OCI-LY7 (cell line): ENCODE results near the gene DNAH14. TPM values are rescaled to one million over a fixed set of nuclear protein-coding genes. Genes with fewer than 3 reads are reported as not detected.

Experiments used
- BruUV-seq: library from RNA; stranded (reverse); fragments of 400-500 nt; replicated peaks from 2 replicates; lab custom pipeline; 2021; lab: Mats Ljungman, UMichigan
- CTCF ChIA-PET: fragments of 300-600 bp; sonication (Branson Sonifier 250); formaldehyde crosslinking; loops from one replicate; lab custom pipeline; 2022; ENCODE audit warnings: antibody characterized with exemption; ENCODE audit not compliant: unreplicated experiment; lab: Charles Lee
- POLR2A ChIA-PET: fragments of 300-600 bp; sonication (Branson Sonifier 250); formaldehyde crosslinking; loops from one replicate; lab custom pipeline; 2022; ENCODE audit warnings: antibody characterized with exemption; lab: Charles Lee
- DNase-seq: peaks from one replicate; pipeline ENCODE4 v3.0.0-alpha.2; 2015; ENCODE audit warnings: low spot score
- H2AFZ ChIP-seq: fragments of 200-600 bp; sonication (generic), shearing (Covaris generic); 2 replicates; pipeline ENCODE4 v1.6.1; 2014; ENCODE audit warnings: mild to moderate bottlenecking, antibody characterized with exemption, low read length, moderate library complexity
- H3K27ac ChIP-seq: fragments of 200-600 bp; sonication (generic); 2 replicates; pipeline ENCODE4 v1.5.1; 2014; ENCODE audit warnings: mixed run types, low read depth, mild to moderate bottlenecking, moderate library complexity, low read length, inconsistent platforms; ENCODE audit not compliant: poor library complexity, severe bottlenecking
- H3K36me3 ChIP-seq: fragments of 200-600 bp; sonication (generic); 2 replicates; pipeline ENCODE4 v1.6.1; 2014; ENCODE audit warnings: mild to moderate bottlenecking, antibody characterized with exemption, low read length, moderate library complexity, mixed read lengths; ENCODE audit not compliant: insufficient read depth
- H3K4me1 ChIP-seq: fragments of 200-600 bp; sonication (generic); 2 replicates; pipeline ENCODE4 v1.5.1; 2014; ENCODE audit warnings: mild to moderate bottlenecking, low read length; ENCODE audit not compliant: insufficient read depth, poor library complexity, severe bottlenecking
- H3K4me2 ChIP-seq: fragments of 200-600 bp; sonication (generic); 2 replicates; pipeline ENCODE4 v1.6.1; 2014; ENCODE audit warnings: mild to moderate bottlenecking, low read length
- H3K4me3 ChIP-seq: fragments of 200-600 bp; sonication (generic); 2 replicates; pipeline ENCODE4 v1.5.1; 2014; ENCODE audit warnings: mild to moderate bottlenecking, low read depth, low read length; ENCODE audit not compliant: poor library complexity, severe bottlenecking
- H3K79me2 ChIP-seq: fragments of 200-600 bp; sonication (generic); 2 replicates; pipeline ENCODE4 v1.6.1; 2016; ENCODE audit warnings: low read depth, mild to moderate bottlenecking, low read length, moderate library complexity, mixed read lengths; ENCODE audit not compliant: insufficient read depth
- H3K9me2 ChIP-seq: fragments of 200-600 bp; sonication (generic); 2 replicates; pipeline ENCODE4 v1.6.1; 2016; ENCODE audit warnings: mild to moderate bottlenecking, low read length, mixed read lengths; ENCODE audit not compliant: insufficient read depth
- H3K9me3 ChIP-seq: fragments of 200-600 bp; sonication (generic); 2 replicates; pipeline ENCODE4 v1.6.1; 2014; ENCODE audit warnings: mild to moderate bottlenecking, mixed run types, low read length, mixed read lengths
- H4K20me1 ChIP-seq: fragments of 200-600 bp; sonication (generic); 2 replicates; pipeline ENCODE4 v1.6.1; 2014; ENCODE audit warnings: mild to moderate bottlenecking, antibody characterized with exemption, low read length, moderate library complexity, mixed read lengths; ENCODE audit not compliant: insufficient read depth
- EZH2phosphoT487 ChIP-seq: fragments of 200-600 bp; sonication (generic); IDR thresholded peaks from 2 replicates; pipeline ENCODE4 v1.6.1; 2018; ENCODE audit warnings: low read depth, borderline replicate concordance, mild to moderate bottlenecking, mixed run types, antibody characterized with exemption, low read length, moderate library complexity, mixed read lengths
- intact Hi-C: fragments of 100-400 bp; cut with micrococcal nuclease; formaldehyde crosslinking; loops from one replicate; pipeline ENCODE4 v1.10.0; 2022; ENCODE audit not compliant: unreplicated experiment
- total RNA-seq, 2 experiments: library from RNA; depleted of rRNA in 1 of 2; stranded (reverse); fragments of >200 nt in 1 of 2; shearing (Covaris generic) in 1 of 2; gene quantifications; 2 replicates each; pipeline ENCODE4 v1.2.3, GENCODE V29; 2014 to 2022
- TF ChIP-seq, protein P1 (sequence below): fragments of 200-600 bp; sonication (generic); conservative IDR thresholded peaks from 2 replicates; pipeline ENCODE4 v1.5.1; 2014; ENCODE audit warnings: mild to moderate bottlenecking, antibody characterized with exemption, low read length, moderate library complexity, mixed read lengths

DNAH14 gene
- total RNA-seq, 2 experiments from 2014 or later: not detected

DNA sequence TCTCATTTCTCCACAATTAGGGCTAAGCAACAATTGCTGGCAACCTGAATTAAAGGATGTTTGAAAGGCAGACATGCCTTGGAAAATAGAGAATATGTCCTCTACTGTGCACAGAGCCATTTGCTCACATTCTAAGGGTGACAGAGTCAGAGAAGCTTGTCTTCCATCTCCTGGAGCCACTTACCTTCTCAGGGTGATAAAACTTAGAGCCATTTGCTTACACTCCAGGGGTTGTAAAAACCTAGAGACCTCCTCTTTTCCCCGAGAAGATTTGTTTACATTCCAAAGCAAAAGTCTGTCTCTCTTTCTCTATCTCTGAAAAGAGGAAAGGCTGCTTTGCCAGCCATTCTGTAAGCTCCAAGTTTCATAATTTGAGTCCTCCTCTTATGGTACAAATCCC is 437.1 kb downstream of the DNAH14 start:
- no TSS peak for BruUV-seq
- no peaks in the 10 kb centered on the region for H3K36me3 ChIP-seq
- no peaks in the 10 kb centered on the region for H4K20me1 ChIP-seq
- no peaks in the 10 kb centered on the region for H3K4me1 ChIP-seq
- no peaks in the 10 kb centered on the region for H3K9me3 ChIP-seq
- TF ChIP-seq, protein P1, sequence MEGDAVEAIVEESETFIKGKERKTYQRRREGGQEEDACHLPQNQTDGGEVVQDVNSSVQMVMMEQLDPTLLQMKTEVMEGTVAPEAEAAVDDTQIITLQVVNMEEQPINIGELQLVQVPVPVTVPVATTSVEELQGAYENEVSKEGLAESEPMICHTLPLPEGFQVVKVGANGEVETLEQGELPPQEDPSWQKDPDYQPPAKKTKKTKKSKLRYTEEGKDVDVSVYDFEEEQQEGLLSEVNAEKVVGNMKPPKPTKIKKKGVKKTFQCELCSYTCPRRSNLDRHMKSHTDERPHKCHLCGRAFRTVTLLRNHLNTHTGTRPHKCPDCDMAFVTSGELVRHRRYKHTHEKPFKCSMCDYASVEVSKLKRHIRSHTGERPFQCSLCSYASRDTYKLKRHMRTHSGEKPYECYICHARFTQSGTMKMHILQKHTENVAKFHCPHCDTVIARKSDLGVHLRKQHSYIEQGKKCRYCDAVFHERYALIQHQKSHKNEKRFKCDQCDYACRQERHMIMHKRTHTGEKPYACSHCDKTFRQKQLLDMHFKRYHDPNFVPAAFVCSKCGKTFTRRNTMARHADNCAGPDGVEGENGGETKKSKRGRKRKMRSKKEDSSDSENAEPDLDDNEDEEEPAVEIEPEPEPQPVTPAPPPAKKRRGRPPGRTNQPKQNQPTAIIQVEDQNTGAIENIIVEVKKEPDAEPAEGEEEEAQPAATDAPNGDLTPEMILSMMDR: no peak
- no peak for TF ChIP-seq EZH2phosphoT487
- H3K79me2 ChIP-seq: no peaks in the 10 kb centered on the region
- H3K4me2 ChIP-seq: no peak overlapping the region
- intact Hi-C loops: no loop called here
- ChIA-PET CTCF (no interaction called here), POLR2A (no interaction called here)
- H2AFZ ChIP-seq: no peak overlapping the region
- H3K9me2 ChIP-seq: no peaks in the 10 kb centered on the region
- no peak for DNase-seq
- no peak overlapping the region for H3K27ac ChIP-seq
- H3K4me3 ChIP-seq: no peak overlapping the region

DNA sequence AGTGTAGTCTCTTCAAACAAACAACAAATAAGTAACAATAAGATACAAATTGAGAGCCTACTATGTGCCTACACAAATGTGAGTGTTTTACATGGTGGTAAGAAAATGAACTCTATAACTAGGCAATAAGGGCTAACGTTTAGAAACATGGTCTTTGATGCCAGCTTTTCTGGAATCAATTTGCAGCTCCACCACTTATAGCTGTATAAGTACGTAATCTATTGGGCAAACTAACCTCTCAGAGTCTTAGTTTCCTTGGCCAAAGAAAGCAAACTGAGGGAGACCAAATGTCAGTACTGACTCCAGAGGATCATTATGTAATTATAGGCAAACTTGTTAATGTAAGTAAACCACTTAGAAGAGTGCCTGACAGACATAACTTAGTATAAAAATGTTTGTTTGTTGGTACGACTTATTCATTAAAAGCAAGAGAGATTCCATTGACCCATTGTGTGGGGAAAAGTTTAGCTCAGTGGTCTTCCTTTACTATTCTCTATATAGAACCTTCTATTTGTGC is 438.6 kb downstream of the DNAH14 start:
- Histone ChIP-seq H3K9me2 (no peaks in the 10 kb centered on the region), H4K20me1 (no peaks in the 10 kb centered on the region), H3K4me2 (no peak overlapping the region), H3K27ac (no peak overlapping the region), H3K4me3 (no peak overlapping the region), H3K36me3 (no peaks in the 10 kb centered on the region), H3K79me2 (no peaks in the 10 kb centered on the region), H3K9me3 (no peaks in the 10 kb centered on the region), H2AFZ (no peak overlapping the region), H3K4me1 (no peaks in the 10 kb centered on the region)
- ChIA-PET POLR2A (interaction anchor here (1.4 kb wide), 1 partner anchor 10 kb away, joined by 4 read pairs; no protein-coding TSS in a partner anchor), CTCF (no interaction called here)
- intact Hi-C loops: no loop called here
- TF ChIP-seq EZH2phosphoT487: no peak
- TF ChIP-seq, protein P1: no peak
- BruUV-seq: no TSS peak
- no peak for DNase-seq

DNA sequence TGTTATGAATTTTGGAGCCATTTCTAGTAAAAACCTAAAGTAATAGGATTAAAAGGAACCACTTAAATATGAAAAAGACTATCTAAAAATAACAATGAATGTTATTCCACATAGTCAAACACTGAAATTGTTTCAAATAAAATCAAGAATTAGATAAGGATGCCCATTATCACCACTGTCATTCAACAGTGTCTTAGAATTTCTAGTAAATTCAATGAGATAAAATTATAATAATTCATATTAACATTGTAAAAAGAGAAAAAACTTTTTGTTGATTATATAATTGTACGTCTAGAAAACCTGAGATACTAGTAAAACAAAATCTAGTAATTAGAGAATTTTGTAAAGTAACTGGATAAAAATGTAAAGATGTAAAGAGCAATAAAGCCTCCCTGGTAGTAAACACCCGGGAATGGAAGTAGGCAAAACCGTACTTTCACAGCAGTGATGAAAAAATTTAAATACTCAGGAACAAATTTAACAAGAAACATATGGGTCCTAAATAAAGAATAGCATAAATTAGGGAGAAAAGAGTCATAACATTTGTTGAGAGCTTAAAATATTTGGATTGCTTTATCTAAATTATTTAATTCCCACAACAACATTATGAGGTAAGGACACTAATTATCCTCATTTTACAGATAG is 442.0 kb downstream of the DNAH14 start:
- no peak overlapping the region for H2AFZ ChIP-seq
- ChIA-PET CTCF (no interaction called here), POLR2A (no interaction called here)
- no peaks in the 10 kb centered on the region for H3K79me2 ChIP-seq
- no peak for TF ChIP-seq EZH2phosphoT487
- TF ChIP-seq, protein P1: no peak
- no peaks in the 10 kb centered on the region for H3K9me3 ChIP-seq
- no peak overlapping the region for H3K4me2 ChIP-seq
- no peaks in the 10 kb centered on the region for H4K20me1 ChIP-seq
- H3K4me1 ChIP-seq: no peaks in the 10 kb centered on the region
- no peak overlapping the region for H3K27ac ChIP-seq
- intact Hi-C loops: no loop called here
- H3K36me3 ChIP-seq: no peaks in the 10 kb centered on the region
- no peak overlapping the region for H3K4me3 ChIP-seq
- no peak for DNase-seq
- BruUV-seq: no TSS peak
- no peaks in the 10 kb centered on the region for H3K9me2 ChIP-seq
